Hematopoietic multipotent progenitor cell treated with erythropoietin and hydrocortisone succinate and interleukin-3 and kit ligand, for 6 days (in vitro differentiated cells): ENCODE results near the gene FGFBP1.

Source experiments
- DNase-seq: peaks from one replicate; pipeline ENCODE4 v3.0.0-alpha.2; 2015

Gene FGFBP1

DNA sequence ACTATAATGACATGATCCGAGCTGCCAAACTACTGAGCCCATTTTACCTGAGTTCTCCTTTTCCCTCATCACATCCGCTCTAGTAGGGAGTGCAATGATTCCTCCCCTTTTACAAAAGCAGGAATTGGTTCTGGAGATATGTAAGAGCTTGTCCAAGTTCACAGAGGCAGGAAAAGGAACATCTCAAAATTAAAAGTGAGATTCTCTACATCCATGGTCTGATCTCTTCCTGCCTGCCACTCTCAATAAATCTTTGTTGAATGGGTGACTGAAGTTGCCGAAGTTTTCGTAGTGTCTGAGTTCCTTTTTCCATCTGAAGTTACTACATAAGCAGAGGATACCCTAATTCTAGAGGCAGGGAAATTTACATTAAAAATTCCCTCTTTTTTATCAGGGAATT lies at the start of gene FGFBP1:
TSS of gene FGFBP1 (minus strand) at position 101 of the 400 bp plus-strand sequence. CDS start 2,108 bp downstream, outside the sequence.
- no peak for DNase-seq

GRCh38 chr4:15988222-15988621 lies 49.7 kb upstream of the FGFBP1 start:
- DNase-seq: peak; percentile 25

- no peak for DNase-seq
Observed at GRCh38 chr4:15986907-15987306, 48.4 kb upstream of the FGFBP1 start.

DNA sequence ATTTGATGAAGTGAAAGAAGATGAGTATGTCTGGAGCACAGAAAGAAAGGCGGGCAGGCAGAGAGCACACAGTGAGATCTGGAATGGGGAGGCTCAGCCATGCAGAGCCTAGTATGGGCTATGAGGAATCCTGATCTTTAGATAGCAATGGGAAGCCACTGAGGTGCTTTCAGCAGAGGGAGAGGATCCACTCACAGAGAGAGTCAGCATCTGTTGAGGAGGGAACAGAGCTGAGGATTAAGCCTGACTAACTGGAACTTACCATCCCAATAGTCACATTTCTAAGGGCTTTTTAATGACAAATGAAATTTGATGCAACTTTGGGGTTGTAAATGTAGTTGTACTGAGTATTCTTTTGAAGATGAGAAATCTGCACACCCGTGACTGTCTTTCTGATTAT lies 45.1 kb upstream of the FGFBP1 start:
- no peak for DNase-seq

GRCh38 chr4:15982842-15983524 lies 44.4 kb upstream of the FGFBP1 start:
- DNase-seq: no peak

GRCh38 chr4:15976456-15977447 lies 38.2 kb upstream of the FGFBP1 start:
- no peak for DNase-seq

GRCh38 chr4:15971068-15971801 lies 32.7 kb upstream of the FGFBP1 start:
- no peak for DNase-seq

GRCh38 chr4:15968551-15969300 lies 30.2 kb upstream of the FGFBP1 start:
- DNase-seq: no peak

DNA sequence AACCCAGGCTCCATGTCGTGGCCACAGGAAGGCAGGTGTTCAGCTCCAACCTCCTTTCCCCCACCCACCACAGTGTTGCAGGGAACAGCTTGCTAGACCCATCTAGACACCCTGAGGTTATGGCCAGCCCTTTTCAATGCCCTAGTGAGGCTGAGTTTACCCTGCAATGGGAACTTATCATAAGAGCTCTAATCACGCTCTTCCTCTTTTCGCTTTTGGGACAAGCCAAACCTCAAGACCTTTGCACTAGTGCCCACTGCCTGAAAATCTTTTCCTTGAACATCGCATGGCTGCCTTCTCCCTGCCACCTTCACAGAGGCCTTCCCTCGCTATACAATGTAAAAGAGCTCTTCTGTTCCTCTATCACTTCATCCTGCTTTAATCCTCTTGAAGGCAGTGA lies 26.8 kb upstream of the FGFBP1 start:
- no peak for DNase-seq

DNA sequence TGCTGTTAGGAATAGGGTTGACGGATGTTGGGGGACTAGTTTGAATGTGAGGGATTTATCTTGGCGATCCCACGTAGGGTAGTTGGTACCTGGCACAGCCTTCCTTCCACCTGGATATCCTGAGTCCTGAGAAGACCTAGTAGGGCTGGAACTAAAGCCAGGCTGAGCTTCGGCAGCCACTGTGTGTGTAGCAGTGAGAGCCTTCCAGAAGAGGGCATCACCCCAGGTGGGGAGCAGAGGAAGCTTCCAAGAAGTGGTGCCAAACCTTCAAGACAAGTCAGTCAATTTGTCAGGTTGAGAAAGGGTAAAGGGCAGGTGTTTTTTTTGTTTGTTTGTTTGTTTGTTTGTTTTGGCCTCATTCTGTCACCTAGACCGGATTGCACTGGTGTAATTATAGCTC lies 25.6 kb upstream of the FGFBP1 start:
- peak; percentile 22 for DNase-seq

DNA sequence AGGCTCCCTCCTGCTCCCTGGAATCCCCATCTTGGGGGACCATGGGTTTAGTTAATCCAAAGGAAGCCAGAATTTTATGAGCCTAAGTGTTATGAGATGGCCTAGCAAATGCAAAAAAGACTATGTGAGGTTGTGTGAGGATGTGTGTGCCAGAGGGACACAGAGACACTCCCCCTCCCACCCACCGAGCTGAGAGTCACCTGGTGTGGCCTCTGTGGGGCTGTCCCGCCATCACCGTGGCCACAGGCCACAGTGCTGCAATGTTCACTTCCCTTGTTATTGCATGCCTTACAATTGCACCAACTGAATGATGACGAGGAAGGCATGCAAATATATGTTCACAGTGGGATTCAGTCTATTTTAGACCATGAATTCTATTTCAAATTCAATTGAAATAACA lies 25.0 kb upstream of the FGFBP1 start:
- no peak for DNase-seq

GRCh38 chr4:15963001-15963451 lies 24.5 kb upstream of the FGFBP1 start, which contains the start of gene FGFBP2:
TSS of gene FGFBP2 (minus strand) at chr4:15963175. CDS start at chr4:15963129, 46 bp downstream.
- peak; percentile 81 for DNase-seq

GRCh38 chr4:15961781-15962510 lies 23.4 kb upstream of the FGFBP1 start:
- DNase-seq: peak; percentile 25

- no peak for DNase-seq
Observed at GRCh38 chr4:15958562-15958961, 20.0 kb upstream of the FGFBP1 start.

DNA sequence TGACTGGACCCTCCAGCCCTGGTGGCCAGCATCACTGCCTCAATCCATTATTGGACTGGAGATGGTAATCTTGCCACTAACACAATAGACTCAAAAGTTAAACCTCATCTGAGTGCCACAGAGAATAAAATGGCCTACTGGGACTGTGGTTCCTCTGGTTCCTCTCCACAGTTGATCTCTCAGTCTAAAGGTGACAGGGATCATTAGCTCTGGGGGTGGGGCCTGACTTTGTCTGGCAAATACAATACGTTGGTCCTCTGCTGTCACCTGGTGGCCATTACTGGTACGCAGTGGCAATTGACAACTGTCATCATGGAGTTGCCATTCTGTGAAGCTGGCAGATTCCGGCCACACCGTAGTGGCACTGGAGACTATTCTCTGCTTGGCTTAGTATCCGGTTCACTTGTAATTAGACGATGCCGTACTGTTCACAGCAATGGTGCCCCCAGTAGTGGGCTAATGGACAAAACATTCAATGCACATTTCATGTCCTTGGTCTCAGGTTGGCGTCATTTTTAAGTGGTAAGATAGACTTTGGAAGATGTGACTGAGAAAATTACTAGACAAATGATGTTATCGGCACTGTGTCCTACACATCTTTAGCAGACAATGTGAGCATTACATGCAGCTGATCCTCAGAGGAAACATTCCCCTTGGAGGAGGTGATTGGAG lies 17.8 kb upstream of the FGFBP1 start:
- peak; percentile 93 for DNase-seq

- no peak for DNase-seq
Observed at GRCh38 chr4:15955670-15956069, 17.1 kb upstream of the FGFBP1 start.

- no peak for DNase-seq
Observed at GRCh38 chr4:15953625-15954024, 15.1 kb upstream of the FGFBP1 start.

DNA sequence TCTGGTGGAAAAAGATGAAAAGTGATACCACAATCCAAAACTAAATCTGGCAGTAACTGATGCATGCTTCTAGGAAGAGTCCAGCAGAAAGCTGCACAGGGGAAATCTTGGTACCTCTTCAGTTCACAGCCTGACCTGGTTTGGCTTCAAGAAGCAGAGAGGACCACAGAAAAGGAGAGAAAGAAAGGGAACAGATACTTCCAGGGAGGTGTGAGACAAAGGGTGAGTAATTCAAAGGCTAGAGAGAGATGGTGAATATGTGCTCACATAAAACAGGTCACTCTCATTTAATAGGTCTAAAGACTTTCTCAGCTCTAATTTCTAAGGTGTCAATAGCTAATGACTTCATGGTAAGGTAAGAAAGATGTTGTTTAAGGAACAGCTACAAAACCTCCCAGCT lies 13.2 kb upstream of the FGFBP1 start:
- DNase-seq: no peak

DNA sequence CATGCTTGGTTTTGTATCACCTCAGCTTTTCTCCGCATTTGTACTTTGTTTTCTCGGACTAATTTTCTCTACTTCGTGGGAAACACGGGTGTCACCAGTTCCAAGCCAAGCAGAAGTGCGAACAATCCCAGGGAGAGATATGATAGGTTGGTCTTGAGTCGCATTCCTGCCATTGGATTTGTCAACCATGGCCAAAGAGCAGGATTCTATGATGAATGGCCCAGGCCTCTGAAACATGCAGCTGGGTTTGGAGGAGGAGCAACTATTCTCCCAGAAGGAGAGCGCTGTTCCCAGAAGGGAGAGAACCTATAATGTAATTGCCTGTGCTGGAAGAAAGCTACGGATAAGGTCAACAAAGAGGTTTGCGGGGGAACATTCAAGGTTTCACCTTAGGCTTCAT lies 10.3 kb upstream of the FGFBP1 start:
- no peak for DNase-seq

DNA sequence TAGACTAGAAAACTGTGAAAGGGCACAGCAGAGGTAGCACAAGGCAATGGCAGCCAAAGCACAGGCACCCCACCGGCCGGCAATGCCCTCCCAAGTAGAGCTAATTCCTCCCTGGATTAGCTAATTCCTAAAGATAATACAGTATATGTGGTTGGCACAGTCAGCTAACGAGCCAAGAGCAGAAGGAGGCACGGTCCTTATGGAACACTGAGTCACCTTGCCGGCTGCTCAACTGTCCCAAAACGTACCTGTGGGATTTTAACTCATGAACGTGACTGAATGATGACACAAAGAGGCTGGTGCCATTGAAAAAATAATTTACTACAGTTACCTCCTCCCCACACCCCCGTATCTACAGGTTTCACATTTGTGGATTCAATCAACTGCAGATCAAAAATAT lies 9.1 kb upstream of the FGFBP1 start:
- no peak for DNase-seq

- DNase-seq: peak; percentile 73
Observed at GRCh38 chr4:15945516-15945915, 7.0 kb upstream of the FGFBP1 start.
